Panc1 (cell line): Measurements from ENCODE around the gene TMPRSS6.

Experiments
- CTCF ChIP-seq: fragments of 450-650 bp; IDR thresholded peaks from 2 replicates; pipeline ENCODE4 v1.5.1; 2017; ENCODE audit warnings: mild to moderate bottlenecking
- SIN3A ChIP-seq: IDR thresholded peaks from 2 replicates; pipeline ENCODE4 v1.6.1; 2012; ENCODE audit warnings: low read depth, mild to moderate bottlenecking, low read length, moderate library complexity, borderline replicate concordance; ENCODE audit not compliant: insufficient read depth

DNA sequence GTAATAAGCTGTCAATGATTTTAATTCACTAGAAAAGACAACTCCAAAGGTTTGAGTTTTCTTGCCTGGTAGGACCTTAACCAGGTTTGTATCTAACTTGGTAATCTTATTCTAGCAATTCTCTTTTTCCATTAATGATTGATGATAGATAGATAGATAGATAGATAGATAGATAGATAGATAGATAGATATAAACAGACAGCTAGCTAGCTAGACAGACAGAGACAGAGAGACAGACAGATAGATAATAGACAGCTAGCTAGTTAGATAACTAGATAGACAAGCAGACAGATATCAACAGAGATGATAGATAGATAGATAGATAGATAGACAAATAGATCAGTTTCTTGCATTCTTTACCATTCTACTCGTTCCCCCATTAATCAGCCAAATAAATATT is 15.3 kb downstream of the TMPRSS6 start:
- no peak for TF ChIP-seq CTCF
- TF ChIP-seq SIN3A: no peak
